Right lobe of liver (tissue), 6 donors: ENCODE results near the gene TNRC18. TPM values are rescaled to one million over a fixed set of nuclear protein-coding genes. Genes with fewer than 3 reads are reported as not detected.

Source experiments
- ATAC-seq, 4 donors: fragments of 200-7000 bp; cut with Tn5 transposase; one replicate each; pipeline ENCODE4 v1.9.1; 2020; ENCODE audit warnings: mild to moderate bottlenecking in 4 of 4, moderate library complexity in 4 of 4
- DNase-seq, 3 donors: peaks; one replicate each; pipeline ENCODE4 v3.0.0-alpha.2; 2020
- H3K27ac ChIP-seq, 3 donors: fragments of 200-600 bp; one replicate each; pipeline ENCODE4 v1.8.0; 2022
- H3K27me3 ChIP-seq, 2 donors: fragments of 200-600 bp; one replicate each; pipeline ENCODE4 v1.8.0; 2022
- H3K36me3 ChIP-seq, 4 donors: fragments of 200-600 bp; sonication (generic) in 1 of 4; one replicate each; pipeline versions ENCODE4 v1.5.1 to v1.8.0; 2017 to 2022; ENCODE audit warnings: control low read depth in 1 of 4
- H3K4me1 ChIP-seq, 4 donors: fragments of 200-600 bp; sonication (generic) in 1 of 4; one replicate each; pipeline versions ENCODE4 v1.5.1 to v1.8.0; 2017 to 2022; ENCODE audit warnings: control low read depth in 1 of 4
- H3K4me3 ChIP-seq, 3 donors: fragments of 200-600 bp; one replicate each; pipeline ENCODE4 v1.8.0; 2022
- H3K9me3 ChIP-seq, 4 donors: fragments of 200-600 bp; sonication (generic) in 1 of 4; one replicate each; pipeline versions ENCODE4 v1.5.1 to v1.8.0; 2017 to 2022; ENCODE audit warnings: control low read depth in 1 of 4
- CTCF ChIP-seq, 4 donors: fragments of 200-600 bp in 3 of 4; fragments of 450-650 bp in 1 of 4; IDR thresholded peaks; one replicate each; pipeline versions ENCODE4 v1.5.1 to v1.8.0; 2016 to 2022; ENCODE audit warnings: antibody characterized with exemption in 4 of 4, mild to moderate bottlenecking in 2 of 4
- POLR2A ChIP-seq: fragments of 450-650 bp; IDR thresholded peaks from one replicate; pipeline ENCODE4 v1.6.1; 2017; ENCODE audit warnings: antibody characterized with exemption, mild to moderate bottlenecking
- WGBS: methylation state at CpG from one replicate; pipeline ENCODE4 v1.1.6; 2018; ENCODE audit warnings: low coverage, low lambda C conversion rate; ENCODE audit not compliant: insufficient coverage; ENCODE audit errors: missing lambda C conversion rate; 5-methylcytosine and 5-hydroxymethylcytosine counted together
- intact Hi-C, 2 donors: fragments of 100-400 bp; cut with DNase I; formaldehyde crosslinking; loops; one replicate each; pipeline versions ENCODE4 v1.11.2 to v1.14.1; 2022
- total RNA-seq, 6 experiments: library from RNA; depleted of rRNA in 2 of 6; stranded (reverse); fragments of >200 nt in 2 of 6; fragmentation: NEBNext Ultra II Directional in 3 of 6; extraction: Animal tissue kit (Norgen Biotek cat#: 25700) in 3 of 6; gene quantifications; one replicate each; pipeline versions ENCODE4 v1.1.0 to v1.2.4, GENCODE V29; 2016 to 2023
- donor health status: DM: no; HTN: yes; CAD: no.
- donor health status: DM: no; HTN: no; CAD: no.
- donor health status: DM: no; HTN: no; CAD: no.
- donor health status: DM: no; HTN: yes; CAD: no.
- donor health status: DM: no; HTN: yes; CAD: no.

Gene TNRC18
- total RNA-seq, 6 experiments from 2014 or later: 27.0 to 36.9 (median 30.5) TPM

DNA sequence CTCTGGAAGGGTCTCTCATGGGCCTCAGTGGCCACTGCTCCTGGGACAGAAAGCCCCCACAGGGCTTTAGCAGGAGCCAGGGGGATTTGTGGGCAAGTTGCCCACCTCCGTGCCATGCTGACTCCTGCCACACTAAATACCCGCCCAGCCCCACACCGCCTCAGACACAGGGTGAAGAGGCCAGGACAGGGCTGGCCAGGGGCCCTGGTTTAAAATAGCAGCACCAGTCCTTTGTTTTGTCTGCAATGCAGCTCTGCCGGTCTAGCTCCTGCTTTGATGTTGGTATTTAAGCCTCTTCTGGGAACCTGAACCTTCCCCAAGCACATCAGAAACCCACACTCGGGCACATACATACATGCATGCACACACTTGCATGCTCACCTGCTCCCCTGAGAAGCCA is 14.4 kb upstream of the TNRC18 start:
- Histone ChIP-seq H3K27ac (no peak overlapping the region), H3K4me1 (no peaks in the 10 kb centered on the region), H3K36me3 (no peaks in the 10 kb centered on the region), H3K27me3 (no peaks in the 10 kb centered on the region), H3K9me3 (no peaks in the 10 kb centered on the region), H3K4me3 (no peak overlapping the region)
- ATAC-seq: no peak
- DNase-seq: no peak
- 67% methylated on average over 1 of the region's 5 CpGs for WGBS
- TF ChIP-seq CTCF (IDR thresholded peaks at IDR 0.05) (no peak), POLR2A (no peak)
- intact Hi-C loops: no loop called here

- DNase-seq (no peak), ATAC-seq (no peak)
- no peak overlapping the region for H3K4me3 ChIP-seq
- H3K36me3 ChIP-seq: no peaks in the 10 kb centered on the region
- WGBS: 100% methylated on average over 1 of the region's 6 CpGs
- H3K27me3 ChIP-seq: no peaks in the 10 kb centered on the region
- no peak overlapping the region for H3K27ac ChIP-seq
- H3K4me1 ChIP-seq: no peaks in the 10 kb centered on the region
- no peak for TF ChIP-seq POLR2A
- TF ChIP-seq CTCF (IDR thresholded peaks at IDR 0.05): no peak
- H3K9me3 ChIP-seq: no peaks in the 10 kb centered on the region
- intact Hi-C loops: no loop called here
Measured at GRCh38 chr7:5437348-5437892, 13.8 kb upstream of the TNRC18 start.

DNA sequence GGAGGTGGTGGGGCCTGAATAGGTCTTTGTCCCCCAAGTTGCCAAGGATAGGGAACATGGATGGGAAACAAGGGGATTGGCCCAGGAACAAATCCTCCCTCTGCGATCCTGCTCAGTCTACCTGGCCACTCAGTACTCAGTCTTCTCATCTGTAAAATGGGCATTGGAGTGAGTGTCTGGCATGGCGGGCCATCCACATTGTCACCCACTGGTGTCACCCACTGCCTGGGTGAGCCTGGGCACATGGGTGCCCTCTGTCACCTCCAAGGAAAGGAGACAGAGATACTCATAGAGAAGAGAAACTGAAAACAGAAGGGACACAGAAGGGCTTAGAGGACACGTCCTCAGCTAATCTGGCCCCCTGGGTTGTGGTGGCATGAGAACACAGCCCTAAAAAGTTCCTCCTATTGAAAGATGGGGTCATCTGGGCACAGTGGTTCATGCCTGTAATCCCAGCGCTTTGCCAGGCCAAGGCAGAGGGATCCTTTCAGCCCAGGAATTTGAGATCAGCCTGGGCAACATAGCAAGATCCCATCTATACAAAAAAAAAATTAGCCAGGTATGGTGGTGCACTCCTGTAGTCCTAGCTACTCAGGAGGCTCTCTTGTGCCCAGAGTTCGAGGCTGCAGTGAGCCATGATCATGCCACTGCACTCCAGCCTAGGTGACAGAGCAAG is 12.5 kb upstream of the TNRC18 start:
- Histone ChIP-seq H3K36me3 (no peaks in the 10 kb centered on the region), H3K27ac (no peak overlapping the region), H3K4me3 (no peak overlapping the region), H3K27me3 (no peaks in the 10 kb centered on the region), H3K9me3 (no peaks in the 10 kb centered on the region), H3K4me1 (no peaks in the 10 kb centered on the region)
- WGBS: 82% methylated on average over 4 of the region's 5 CpGs
- TF ChIP-seq POLR2A (no peak), CTCF (IDR thresholded peaks at IDR 0.05) (no peak)
- intact Hi-C loops: no loop called here
- no peak for DNase-seq
- no peak for ATAC-seq

DNA sequence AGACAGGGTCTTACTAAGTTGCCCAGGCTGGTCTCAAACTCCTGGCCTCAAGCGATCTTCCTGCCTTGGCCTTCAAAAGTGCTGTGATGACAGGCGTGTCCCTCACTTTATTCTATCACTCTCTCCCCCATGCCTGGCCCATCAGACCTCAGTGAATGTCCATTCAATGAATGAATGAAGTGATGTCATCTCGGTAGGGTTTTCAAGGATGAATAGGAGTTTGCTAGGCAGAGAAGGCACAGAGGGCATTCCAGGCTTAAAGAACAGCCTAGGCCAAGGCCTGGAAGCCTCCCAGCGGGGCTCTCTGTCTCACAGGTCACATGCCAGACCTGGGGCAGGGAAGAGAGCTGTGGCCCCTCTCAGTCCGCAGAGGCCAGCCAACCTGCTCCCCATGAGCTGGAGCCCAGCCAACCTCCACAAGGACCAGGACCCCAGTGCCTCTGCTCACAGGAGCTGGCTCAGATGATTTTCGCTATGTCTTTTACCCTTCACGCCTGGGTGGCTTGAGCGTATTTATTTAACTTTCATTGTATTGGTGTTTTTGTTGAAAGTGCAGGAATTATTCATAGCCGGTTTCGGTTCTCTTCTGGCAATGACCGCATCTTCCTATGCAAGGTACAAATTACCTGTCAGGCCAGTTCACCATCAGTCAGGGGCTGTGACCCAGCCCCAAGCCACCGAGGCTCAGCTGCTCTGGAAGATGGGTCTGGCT is 11.8 kb upstream of the TNRC18 start:
- ATAC-seq (no peak), DNase-seq (no peak)
- intact Hi-C loops: no loop called here
- Histone ChIP-seq H3K27ac (no peak overlapping the region), H3K4me1 (peaks cover 0 to 4% (median under 1%) of the 10 kb centered on the region in 4 donors), H3K36me3 (no peaks in the 10 kb centered on the region), H3K4me3 (no peak overlapping the region), H3K27me3 (no peaks in the 10 kb centered on the region), H3K9me3 (no peaks in the 10 kb centered on the region)
- TF ChIP-seq CTCF (IDR thresholded peaks at IDR 0.05) (no peak), POLR2A (no peak)
- 94% methylated on average over 9 of the region's 12 CpGs for WGBS
